Cerebellar nuclear complex (tissue), 1 donor: Measurements from ENCODE around the gene C2CD4D.
"Not testable (repeated sequence)": the region's sequence is repeated elsewhere in the genome, so short reads cannot be mapped to it uniquely, and the experiment has no call there.

Source experiments
- DNase-seq, 2 experiments: peaks; one replicate each; lab custom pipeline; 2025; lab: John Stamatoyannopoulos, UW

The C2CD4D gene

GRCh38 chr1:151839457-151840403 is at the start of gene C2CD4D:
Gene C2CD4D, minus strand, starts transcription at chr1:151839820. Its CDS starts 831 bp downstream, at chr1:151838989.
- no peak for DNase-seq

GRCh38 chr1:151888972-151889570 is 49.5 kb upstream of the C2CD4D start:
- no peak for DNase-seq

GRCh38 chr1:151887028-151887427 is 47.4 kb upstream of the C2CD4D start:
- DNase-seq = no peak

GRCh38 chr1:151885479-151885878 is 45.9 kb upstream of the C2CD4D start:
- no peak for DNase-seq

GRCh38 chr1:151884879-151885278 is 45.3 kb upstream of the C2CD4D start:
- DNase-seq = not testable (repeated sequence)

- DNase-seq = not testable (repeated sequence)
These were observed 44.8 kb upstream of the C2CD4D start for GRCh38 chr1:151884445-151884844.

GRCh38 chr1:151883898-151884297 is 44.3 kb upstream of the C2CD4D start:
- DNase-seq = not testable (repeated sequence)

- not testable (repeated sequence) for DNase-seq
These were observed 43.3 kb upstream of the C2CD4D start for GRCh38 chr1:151882918-151883317.

GRCh38 chr1:151882466-151882865 is 42.8 kb upstream of the C2CD4D start:
- DNase-seq = no peak

- DNase-seq = no peak
These were observed 41.9 kb upstream of the C2CD4D start for GRCh38 chr1:151881479-151881878.

- no peak for DNase-seq
These were observed 35.9 kb upstream of the C2CD4D start for GRCh38 chr1:151875419-151876097.

GRCh38 chr1:151872776-151873175 is 33.2 kb upstream of the C2CD4D start:
- not testable (repeated sequence) for DNase-seq

- DNase-seq = no peak
These were observed 31.8 kb upstream of the C2CD4D start for GRCh38 chr1:151871284-151872030.

- DNase-seq = no peak
These were observed 28.9 kb upstream of the C2CD4D start for GRCh38 chr1:151868486-151868885.

- DNase-seq = no peak
These were observed 28.3 kb upstream of the C2CD4D start for GRCh38 chr1:151867765-151868411.

- no peak for DNase-seq
These were observed 27.7 kb upstream of the C2CD4D start for GRCh38 chr1:151867321-151867720.

GRCh38 chr1:151864411-151864810 is 24.8 kb upstream of the C2CD4D start:
- DNase-seq = no peak

- DNase-seq = no peak
These were observed 23.0 kb upstream of the C2CD4D start for GRCh38 chr1:151862604-151863003.

GRCh38 chr1:151860504-151861187 is 21.0 kb upstream of the C2CD4D start:
- no peak for DNase-seq

GRCh38 chr1:151859891-151860293 is 20.3 kb upstream of the C2CD4D start:
- no peak for DNase-seq
